Mesothelial cell of epicardium (in vitro differentiated cells): ENCODE measurements around the gene KRT82. TPM values are rescaled to one million over a fixed set of nuclear protein-coding genes. Genes with fewer than 3 reads are reported as not detected.

Source experiments
- DNase-seq, 2 experiments: peaks; one replicate each; pipeline ENCODE4 v3.0.0; 2021; ENCODE audit warnings: low spot score in 2 of 2; ENCODE audit not compliant: unreplicated experiment in 2 of 2
- H3K27ac Mint-ChIP-seq: 2 replicates; pipeline ENCODE4 v1.8.0; 2021; ENCODE audit warnings: mixed read lengths
- H3K27me3 Mint-ChIP-seq: 2 replicates; pipeline ENCODE4 v1.8.0; 2021; ENCODE audit warnings: low read depth, mixed read lengths
- H3K36me3 Mint-ChIP-seq: 2 replicates; pipeline ENCODE4 v1.8.0; 2021; ENCODE audit warnings: mixed read lengths
- H3K4me1 Mint-ChIP-seq: 2 replicates; pipeline ENCODE4 v1.8.0; 2021; ENCODE audit warnings: mixed read lengths
- H3K4me3 Mint-ChIP-seq: 2 replicates; pipeline ENCODE4 v1.8.0; 2021; ENCODE audit warnings: mild to moderate bottlenecking, moderate library complexity, mixed read lengths
- H3K9me3 Mint-ChIP-seq: 2 replicates; pipeline ENCODE4 v1.8.0; 2021; ENCODE audit warnings: mixed read lengths
- CTCF ChIP-seq: fragments of 200-600 bp; sonication (generic); IDR thresholded peaks from one replicate; pipeline ENCODE4 v1.5.0; 2021; ENCODE audit warnings: antibody characterized with exemption; ENCODE audit not compliant: unreplicated experiment
- total RNA-seq: library from RNA; stranded (reverse); gene quantifications from 3 replicates; pipeline ENCODE4 v1.2.1, GENCODE V29; 2021

KRT82 gene
- total RNA-seq, 1 donor from 2014 or later = not detected

DNA sequence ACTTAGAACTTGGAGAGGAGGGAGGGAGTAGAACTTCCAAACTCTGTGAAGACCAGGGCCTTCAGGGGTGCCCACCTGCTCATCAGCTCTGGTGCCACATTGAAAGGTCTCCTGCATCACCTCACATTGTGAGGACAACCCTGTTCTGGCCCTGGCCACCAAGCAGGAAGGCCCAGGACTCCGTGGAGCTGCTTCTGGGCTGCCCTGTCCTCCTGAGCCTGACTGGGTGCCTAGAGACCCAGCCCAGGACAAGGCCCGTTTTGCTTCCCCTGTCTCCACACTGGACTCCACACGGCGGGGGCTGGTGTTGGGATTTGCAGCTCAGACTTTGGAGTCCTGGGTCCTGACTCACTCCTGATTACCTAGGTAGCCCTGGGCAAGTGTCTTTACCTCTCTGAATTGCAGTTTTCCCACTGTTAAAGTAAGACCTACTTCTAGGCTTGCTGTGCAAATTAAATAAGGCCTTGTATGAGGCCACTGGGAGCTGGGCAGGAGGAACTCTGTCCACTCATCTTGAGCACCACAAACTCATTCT is 12.5 kb upstream of the KRT82 start:
- no peak for TF ChIP-seq CTCF
- Mint-ChIP-seq H3K36me3 (no peaks in the 10 kb centered on the region), H3K27ac (no peak overlapping the region), H3K9me3 (no peaks in the 10 kb centered on the region), H3K4me3 (no peak overlapping the region), H3K4me1 (peaks cover 15% of the 10 kb centered on the region), H3K27me3 (peaks cover 6% of the 10 kb centered on the region)
- DNase-seq = no peak

DNA sequence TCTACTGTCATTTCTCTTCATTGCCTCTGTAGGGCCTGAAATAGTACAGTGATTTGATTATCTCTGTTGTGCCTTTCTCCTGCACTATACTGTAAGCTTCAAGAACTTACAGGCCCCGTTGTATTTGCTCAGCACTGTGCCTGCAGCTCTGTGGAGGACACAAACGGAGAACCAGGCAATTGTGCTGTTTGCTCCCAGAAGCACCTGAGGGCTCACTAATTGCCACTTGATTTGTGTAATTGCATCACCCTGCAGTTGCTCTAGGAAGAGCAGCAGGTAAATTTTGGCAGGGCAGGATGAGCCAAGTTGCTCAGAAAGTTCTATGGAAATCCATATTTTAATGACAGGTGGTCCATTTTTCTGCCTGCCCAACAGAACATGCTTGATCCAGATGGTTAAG is 11.6 kb upstream of the KRT82 start:
- no peak for TF ChIP-seq CTCF
- H3K4me3 Mint-ChIP-seq = no peak overlapping the region
- no peaks in the 10 kb centered on the region for H3K36me3 Mint-ChIP-seq
- DNase-seq = no peak
- H3K27me3 Mint-ChIP-seq = peaks cover 10% of the 10 kb centered on the region
- H3K9me3 Mint-ChIP-seq = no peaks in the 10 kb centered on the region
- H3K4me1 Mint-ChIP-seq = peaks cover 7% of the 10 kb centered on the region
- no peak overlapping the region for H3K27ac Mint-ChIP-seq

- H3K9me3 Mint-ChIP-seq = no peaks in the 10 kb centered on the region
- peaks cover 10% of the 10 kb centered on the region for H3K27me3 Mint-ChIP-seq
- no peak overlapping the region for H3K4me3 Mint-ChIP-seq
- no peak for DNase-seq
- H3K36me3 Mint-ChIP-seq = no peaks in the 10 kb centered on the region
- no peak overlapping the region for H3K27ac Mint-ChIP-seq
- H3K4me1 Mint-ChIP-seq = peaks cover 5% of the 10 kb centered on the region
- TF ChIP-seq CTCF = no peak
Measured at GRCh38 chr12:52416795-52417194, 10.7 kb upstream of the KRT82 start.

- H3K4me1 Mint-ChIP-seq = peaks cover 5% of the 10 kb centered on the region
- H3K9me3 Mint-ChIP-seq = no peaks in the 10 kb centered on the region
- no peak for TF ChIP-seq CTCF
- no peak overlapping the region for H3K27ac Mint-ChIP-seq
- no peak overlapping the region for H3K4me3 Mint-ChIP-seq
- H3K27me3 Mint-ChIP-seq = peaks cover 10% of the 10 kb centered on the region
- H3K36me3 Mint-ChIP-seq = no peaks in the 10 kb centered on the region
- no peak for DNase-seq
Measured at GRCh38 chr12:52415870-52416750, 10.0 kb upstream of the KRT82 start.

DNA sequence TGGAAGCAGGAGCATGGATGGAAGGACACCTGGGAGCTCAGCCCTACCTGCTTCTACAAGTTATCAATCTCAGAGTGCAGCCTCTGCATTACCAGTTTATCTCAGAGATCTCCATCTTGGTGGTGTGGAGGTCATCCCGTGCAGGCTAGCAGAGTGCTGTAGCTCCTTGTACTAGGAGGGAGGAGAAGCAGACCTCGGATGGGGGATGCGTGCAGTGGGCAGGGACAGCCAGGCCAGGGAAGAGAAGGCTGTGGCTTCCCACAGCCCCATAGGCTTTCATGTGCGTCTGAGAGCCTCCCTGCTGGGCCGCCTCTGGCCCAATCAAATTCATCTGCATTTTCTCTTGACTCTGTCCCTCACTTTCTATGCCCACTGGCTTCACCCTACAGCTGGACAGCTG is 8.8 kb upstream of the KRT82 start:
- Mint-ChIP-seq H3K27me3 (peaks cover 10% of the 10 kb centered on the region), H3K4me3 (no peak overlapping the region), H3K9me3 (no peaks in the 10 kb centered on the region), H3K36me3 (no peaks in the 10 kb centered on the region), H3K27ac (no peak overlapping the region), H3K4me1 (peaks cover 5% of the 10 kb centered on the region)
- no peak for DNase-seq
- TF ChIP-seq CTCF = no peak
